ENCODE measurements around the gene SPINK8. TPM values are rescaled to one million over a fixed set of nuclear protein-coding genes. Genes with fewer than 3 reads are reported as not detected.

The SPINK8 gene
- total and polyA plus RNA-seq, 2 donors (not counting 1 experiment from before 2014, with no cell fraction given), result not detected

GRCh38 chr3:48344867-48345507 lies 11.5 kb upstream of the SPINK8 start:
- intact Hi-C loops (cut with micrococcal nuclease), result no loop called here
- H3K36me3 ChIP-seq (replicated peaks in 1 of 2; ENCODE audit: control extremely low read depth in 1 of 2, control insufficient read depth in 1 of 2, extremely low read depth in 1 of 2, insufficient read depth in 2 of 2, low read length in 1 of 2), result no peaks in the 10 kb centered on the region
- no peaks in the 10 kb centered on the region for H3K4me1 ChIP-seq (ENCODE audit: control insufficient read depth in 2 of 2, insufficient read depth in 2 of 2, low read length in 2 of 2)
- no peaks in the 10 kb centered on the region for H3K9me3 ChIP-seq (ENCODE audit: control extremely low read depth in 1 of 3, control insufficient read depth in 2 of 3, insufficient read depth in 1 of 3, low read length in 2 of 3)
- H3K9ac ChIP-seq (ENCODE audit: low read length), result no peak overlapping the region
- H3K27ac ChIP-seq (ENCODE audit: low read length in 2 of 2), result no peak overlapping the region
- Mint-ChIP-seq H3K4me3 (no peak overlapping the region), H3K27me3 (peaks cover 9% of the 10 kb centered on the region), H3K9me3 (ENCODE audit: insufficient read depth) (no peaks in the 10 kb centered on the region), H3K4me1 (no peaks in the 10 kb centered on the region), H3K27ac (no peak overlapping the region)
- ChIA-PET CTCF (interaction anchor here (1.4 kb wide), 1 partner anchor 91 kb away, joined by 5 read pairs; no protein-coding TSS in a partner anchor), POLR2A (no interaction called here)
- H3K79me2 ChIP-seq (ENCODE audit: control insufficient read depth, insufficient read depth, low read length), result no peaks in the 10 kb centered on the region
- no peaks in the 10 kb centered on the region for H4K20me1 ChIP-seq (ENCODE audit: control insufficient read depth, insufficient read depth, low read length, poor library complexity, severe bottlenecking)
- H3K4me3 ChIP-seq (ENCODE audit: control extremely low read depth in 1 of 5, extremely low read depth in 1 of 5, insufficient read depth in 1 of 5, low read depth in 2 of 5, low read length in 4 of 5), result no peak overlapping the region
- DNase-seq (no peak), ATAC-seq (ENCODE audit: low read depth) (no peak)
- peaks cover 0 to 4% (median 2%) of the 10 kb centered on the region in 4 experiments for H3K27me3 ChIP-seq (replicated peaks in 1 of 4; ENCODE audit: control extremely low read depth in 1 of 4, control insufficient read depth in 3 of 4, insufficient read depth in 4 of 4, low read length in 3 of 4)
- TF ChIP-seq CTCF (IDR thresholded peaks at IDR 0.05) (no peak), EZH2 (IDR thresholded peaks at IDR 0.05; ENCODE audit: borderline replicate concordance, insufficient read depth, low read depth, low read length, poor library complexity, severe bottlenecking) (no peak)
- no peak overlapping the region for H3K4me2 ChIP-seq (replicated peaks; ENCODE audit: low read depth, low read length, poor library complexity, severe bottlenecking)
- no CpG with 5 or more reads among the region's 1 CpG for WGBS (ENCODE audit: insufficient coverage)
- no peak overlapping the region for H2AFZ ChIP-seq (ENCODE audit: insufficient read depth, low read depth, low read length, poor library complexity, severe bottlenecking)

GRCh38 chr3:48343432-48343831 lies 10.0 kb upstream of the SPINK8 start:
- ChIA-PET POLR2A (no interaction called here), CTCF (interaction anchor here (0.6 to 1.4 kb wide), 2 partner anchors 93 to 351 kb away, joined by 4 to 5 read pairs; no protein-coding TSS in a partner anchor)
- Mint-ChIP-seq H3K27me3 (peaks cover 16% of the 10 kb centered on the region), H3K4me1 (no peaks in the 10 kb centered on the region), H3K27ac (no peak overlapping the region), H3K9me3 (ENCODE audit: insufficient read depth) (no peaks in the 10 kb centered on the region), H3K4me3 (no peak overlapping the region)
- TF ChIP-seq CTCF (IDR thresholded peaks at IDR 0.05) (no peak), EZH2 (IDR thresholded peaks at IDR 0.05; ENCODE audit: borderline replicate concordance, insufficient read depth, low read depth, low read length, poor library complexity, severe bottlenecking) (no peak)
- Histone ChIP-seq H3K4me3 (ENCODE audit: control extremely low read depth in 1 of 5, extremely low read depth in 1 of 5, insufficient read depth in 1 of 5, low read depth in 2 of 5, low read length in 4 of 5) (no peak overlapping the region), H3K9ac (ENCODE audit: low read length) (no peak overlapping the region), H3K79me2 (ENCODE audit: control insufficient read depth, insufficient read depth, low read length) (no peaks in the 10 kb centered on the region), H3K9me3 (ENCODE audit: control extremely low read depth in 1 of 3, control insufficient read depth in 2 of 3, insufficient read depth in 1 of 3, low read length in 2 of 3) (no peaks in the 10 kb centered on the region), H4K20me1 (ENCODE audit: control insufficient read depth, insufficient read depth, low read length, poor library complexity, severe bottlenecking) (no peaks in the 10 kb centered on the region), H3K36me3 (replicated peaks in 1 of 2; ENCODE audit: control extremely low read depth in 1 of 2, control insufficient read depth in 1 of 2, extremely low read depth in 1 of 2, insufficient read depth in 2 of 2, low read length in 1 of 2) (no peaks in the 10 kb centered on the region), H3K27ac (ENCODE audit: low read length in 2 of 2) (no peak overlapping the region), H3K4me1 (ENCODE audit: control insufficient read depth in 2 of 2, insufficient read depth in 2 of 2, low read length in 2 of 2) (no peaks in the 10 kb centered on the region), H3K4me2 (replicated peaks; ENCODE audit: low read depth, low read length, poor library complexity, severe bottlenecking) (no peak overlapping the region), H3K27me3 (replicated peaks in 1 of 4; ENCODE audit: control extremely low read depth in 1 of 4, control insufficient read depth in 3 of 4, insufficient read depth in 4 of 4, low read length in 3 of 4) (peaks cover 0 to 6% (median 2%) of the 10 kb centered on the region in 4 experiments), H2AFZ (ENCODE audit: insufficient read depth, low read depth, low read length, poor library complexity, severe bottlenecking) (no peak overlapping the region)
- intact Hi-C loops (cut with micrococcal nuclease), result no loop called here
- WGBS (ENCODE audit: insufficient coverage), result 100% methylated on average over 1 of the region's 8 CpGs
- ATAC-seq (ENCODE audit: low read depth) (no peak), DNase-seq (no peak)

All from B cell (primary cell).